ENCODE results near the gene PAPPA2. TPM values are rescaled to one million over a fixed set of nuclear protein-coding genes. Genes with fewer than 3 reads are reported as not detected.

PAPPA2 gene
- total and polyA plus RNA-seq, 8 donors: under 0.01 to 10.3 (median 0.29) TPM; not detected in 1

- Histone ChIP-seq H3K27ac (no peak overlapping the region), H3K36me3 (no peaks in the 10 kb centered on the region), H3K4me1 (no peaks in the 10 kb centered on the region), H3K9me3 (no peaks in the 10 kb centered on the region), H3K27me3 (no peaks in the 10 kb centered on the region), H3K4me3 (no peak overlapping the region)
- TF ChIP-seq EP300 (IDR thresholded peaks at IDR 0.05): no peak
- DNase-seq: peak in 1 of 2 donors; percentile 6
- WGBS, 5 donors: 56 to 69% (median 63%) methylated on average over 3 of the region's 3 CpGs
- intact Hi-C loops (cut with DNase I; ENCODE audit: low total_unique reads): no loop called here
Observed at GRCh38 chr1:176638713-176639526, 175.9 kb downstream of the PAPPA2 start.

GRCh38 chr1:176643536-176643935 is 180.6 kb downstream of the PAPPA2 start:
- H3K27me3 ChIP-seq: no peaks in the 10 kb centered on the region
- peaks cover 0 to 8% (median 3%) of the 10 kb centered on the region in 4 donors for H3K9me3 ChIP-seq
- H3K4me1 ChIP-seq: no peaks in the 10 kb centered on the region
- H3K4me3 ChIP-seq: no peak overlapping the region
- intact Hi-C loops (cut with DNase I; ENCODE audit: low total_unique reads): no loop called here
- DNase-seq: no peak
- H3K36me3 ChIP-seq: no peaks in the 10 kb centered on the region
- 44 to 63% (median 54%) methylated on average over 3 of the region's 3 CpGs for WGBS, 5 donors
- no peak for TF ChIP-seq POLR2AphosphoS5 (IDR thresholded peaks at IDR 0.05)
- TF ChIP-seq EP300 (IDR thresholded peaks at IDR 0.05): no peak
- TF ChIP-seq POLR2A (IDR thresholded peaks at IDR 0.05): no peak
- no peak for TF ChIP-seq CTCF (IDR thresholded peaks at IDR 0.05)
- H3K27ac ChIP-seq: no peak overlapping the region

- 52 to 66% (median 60%) methylated on average over 1 of the region's 1 CpG for WGBS, 5 donors
- no peak overlapping the region for H3K27ac ChIP-seq
- no peaks in the 10 kb centered on the region for H3K36me3 ChIP-seq
- intact Hi-C loops (cut with DNase I; ENCODE audit: low total_unique reads): no loop called here
- H3K9me3 ChIP-seq: peaks cover 0 to 39% (median 14%) of the 10 kb centered on the region in 4 donors
- no peak for DNase-seq
- no peaks in the 10 kb centered on the region for H3K27me3 ChIP-seq
- no peaks in the 10 kb centered on the region for H3K4me1 ChIP-seq
- no peak overlapping the region for H3K4me3 ChIP-seq
- no peak for TF ChIP-seq CTCF (IDR thresholded peaks at IDR 0.05)
- TF ChIP-seq POLR2AphosphoS5 (IDR thresholded peaks at IDR 0.05): no peak
- TF ChIP-seq EP300 (IDR thresholded peaks at IDR 0.05): no peak
- TF ChIP-seq POLR2A (IDR thresholded peaks at IDR 0.05): no peak
Observed at GRCh38 chr1:176648556-176648955, 185.6 kb downstream of the PAPPA2 start.

GRCh38 chr1:176656257-176656995 is 193.5 kb downstream of the PAPPA2 start:
- intact Hi-C loops (cut with DNase I; ENCODE audit: low total_unique reads): no loop called here
- Histone ChIP-seq H3K4me1 (no peaks in the 10 kb centered on the region), H3K27me3 (no peaks in the 10 kb centered on the region), H3K4me3 (no peak overlapping the region), H3K27ac (peak overlapping the region in 2 of 5 donors; percentile 31 to 37), H3K9me3 (peaks cover 0 to 28% (median 10%) of the 10 kb centered on the region in 4 donors), H3K36me3 (no peaks in the 10 kb centered on the region)
- TF ChIP-seq POLR2AphosphoS5 (IDR thresholded peaks at IDR 0.05): no peak
- no peak for TF ChIP-seq POLR2A (IDR thresholded peaks at IDR 0.05)
- no peak for TF ChIP-seq EP300 (IDR thresholded peaks at IDR 0.05)
- no peak for TF ChIP-seq CTCF (IDR thresholded peaks at IDR 0.05)
- peak in 1 of 2 donors; percentile 51 for DNase-seq
- WGBS, 5 donors: 39 to 64% (median 56%) methylated on average over 3 of the region's 3 CpGs

Data from stomach (tissue), 9 donors.